GM19463 (cell line): ENCODE measurements around the gene SCAND1.
"Not testable (repeated sequence)": the region's sequence is repeated elsewhere in the genome, so short reads cannot be mapped to it uniquely, and the experiment has no call there.

Source experiments
- ATAC-seq: cut with Tn5 transposase; IDR thresholded peaks from one replicate; pipeline ENCODE4 v1.9.1; 2021; ENCODE audit warnings: mild to moderate bottlenecking, moderate library complexity; ENCODE audit not compliant: unreplicated experiment

SCAND1 gene

GRCh38 chr20:35954200-35954906, at the start of gene SCAND1:
Gene SCAND1 (minus strand): TSS chr20:35954502. CDS start chr20:35954284, 218 bp downstream.
- ATAC-seq = peak; percentile 88

GRCh38 chr20:36004045-36004444, 49.7 kb upstream of the SCAND1 start:
- no peak for ATAC-seq

GRCh38 chr20:36002855-36003254, 48.6 kb upstream of the SCAND1 start:
- ATAC-seq = no peak

GRCh38 chr20:36001331-36001730, 47.0 kb upstream of the SCAND1 start:
- not testable (repeated sequence) for ATAC-seq

- ATAC-seq = not testable (repeated sequence)
These were observed 42.2 kb upstream of the SCAND1 start for GRCh38 chr20:35996492-35996891.

- no peak for ATAC-seq
These were observed 40.7 kb upstream of the SCAND1 start for GRCh38 chr20:35994994-35995453.

GRCh38 chr20:35992713-35993335, 38.5 kb upstream of the SCAND1 start:
- ATAC-seq = no peak

- ATAC-seq = no peak
These were observed 37.0 kb upstream of the SCAND1 start for GRCh38 chr20:35991142-35991771.

- no peak for ATAC-seq
These were observed 34.7 kb upstream of the SCAND1 start for GRCh38 chr20:35988910-35989463.

GRCh38 chr20:35985806-35986205, 31.5 kb upstream of the SCAND1 start:
- no peak for ATAC-seq

GRCh38 chr20:35984382-35984781, 30.1 kb upstream of the SCAND1 start:
- no peak for ATAC-seq

GRCh38 chr20:35981969-35982368, 27.7 kb upstream of the SCAND1 start:
- no peak for ATAC-seq

- ATAC-seq = no peak
These were observed 25.2 kb upstream of the SCAND1 start for GRCh38 chr20:35979544-35979943.

- ATAC-seq = no peak
These were observed 23.8 kb upstream of the SCAND1 start for GRCh38 chr20:35978041-35978513.

- ATAC-seq = no peak
These were observed 21.5 kb upstream of the SCAND1 start for GRCh38 chr20:35975576-35976373.

- ATAC-seq = no peak
These were observed 20.0 kb upstream of the SCAND1 start for GRCh38 chr20:35974256-35974655.

GRCh38 chr20:35972462-35972861, 18.2 kb upstream of the SCAND1 start:
- no peak for ATAC-seq

GRCh38 chr20:35971981-35972380, 17.7 kb upstream of the SCAND1 start:
- ATAC-seq = no peak

- no peak for ATAC-seq
These were observed 14.6 kb upstream of the SCAND1 start for GRCh38 chr20:35968930-35969329.

- no peak for ATAC-seq
These were observed 13.8 kb upstream of the SCAND1 start, which contains the start of gene CNBD2 for GRCh38 chr20:35967979-35968640. Gene CNBD2 (plus strand): TSS chr20:35968590. CDS start chr20:35968763, 173 bp downstream.
